Adrenal gland (tissue), 12 donors: ENCODE results near the gene TRIM47. TPM values are rescaled to one million over a fixed set of nuclear protein-coding genes. Genes with fewer than 3 reads are reported as not detected.
"Not testable (repeated sequence)": the region's sequence is repeated elsewhere in the genome, so short reads cannot be mapped to it uniquely, and the experiment has no call there.

Source experiments
- DNase-seq, 7 donors: peaks; one replicate each; pipeline ENCODE4 v3.0.0-alpha.2; 2019 to 2020
- H3K27ac ChIP-seq, 5 donors: fragments of 200-600 bp; sonication (generic) in 4 of 5; 1 replicate in 3 of 5; 2 replicates in 2 of 5; pipeline versions ENCODE4 v1.5.1 to v1.8.0; 2016 to 2020; ENCODE audit warnings: mild to moderate bottlenecking in 1 of 5
- H3K27me3 ChIP-seq: fragments of 200-600 bp; 2 replicates; pipeline ENCODE4 v1.8.0; 2021
- H3K36me3 ChIP-seq, 2 donors: fragments of 200-600 bp; replicated peaks in 1 of 2; 1 replicate in 1 of 2; 2 replicates in 1 of 2; pipeline versions ENCODE4 v1.5.1 to v1.8.0; 2018 to 2022
- H3K4me1 ChIP-seq, 2 donors: fragments of 200-600 bp; replicated peaks in 1 of 2; 1 replicate in 1 of 2; 2 replicates in 1 of 2; pipeline versions ENCODE4 v1.5.1 to v1.8.0; 2018 to 2021
- H3K4me3 ChIP-seq, 4 donors: fragments of 200-600 bp; sonication (generic) in 3 of 4; one replicate each; pipeline ENCODE4 v1.5.1; 2016 to 2018
- H3K9me3 ChIP-seq, 3 donors: fragments of 200-600 bp; sonication (generic) in 1 of 3; replicated peaks in 1 of 3; 1 replicate in 2 of 3; 2 replicates in 1 of 3; pipeline versions ENCODE4 v1.5.1 to v1.8.0; 2016 to 2021
- CTCF ChIP-seq, 6 experiments: fragments of 450-650 bp in 4 of 6; fragments of 200-600 bp in 2 of 6; sonication (generic) in 1 of 6; IDR thresholded peaks; 1 replicate in 5 of 6; 2 replicates in 1 of 6; pipeline versions ENCODE4 v1.5.1 to v1.8.0; 2016 to 2021; ENCODE audit warnings: antibody characterized with exemption in 6 of 6, mild to moderate bottlenecking in 2 of 6, moderate library complexity in 1 of 6
- POLR2A ChIP-seq, 2 donors: fragments of 450-650 bp; IDR thresholded peaks; one replicate each; pipeline ENCODE4 v1.6.1; 2017; ENCODE audit warnings: antibody characterized with exemption in 2 of 2, mild to moderate bottlenecking in 2 of 2, moderate library complexity in 1 of 2
- WGBS, 4 donors: extraction: QIAGEN DNeasy Blood & Tissue Kit in 2 of 4; methylation state at CpG; one replicate each; pipeline versions ENCODE4 v1.1.5 to v1.1.7; 2013 to 2017; 5-methylcytosine and 5-hydroxymethylcytosine counted together
- intact Hi-C, 2 donors: fragments of 100-400 bp; cut with DNase I; formaldehyde crosslinking; loops; one replicate each; pipeline versions ENCODE4 v1.14.1 to v1.15.0; 2022 to 2023
- polyA plus RNA-seq, 3 donors: library from polyadenylated mRNA; stranded (reverse); fragments of 200-250 nt in 2 of 3; fragments of 350-450 nt in 1 of 3; fragmentation: Illumina TruSeq in 1 of 3; extraction: RNeasy Lipid Tissue Mini Kit (QIAGEN cat#74804) in 1 of 3; gene quantifications; one replicate each; pipeline ENCODE4 v1.2.3, GENCODE V29; 2013 to 2014
- total RNA-seq, 9 donors: library from RNA; depleted of rRNA in 4 of 9; stranded (reverse); fragments of >200 nt in 4 of 9; fragments of 120-200 nt in 1 of 9; fragmentation: NEBNext Ultra II Directional in 1 of 9; extraction: Animal tissue kit (Norgen Biotek cat#: 25700) in 1 of 9; gene quantifications; one replicate each; pipeline versions ENCODE4 v1.1.0 to v1.2.4, GENCODE V29; 2013 to 2023
- donor health status: healthy with polysubstance abuse.
- donor health status: Bipolar disorder and iron deficiency.
- donor health status: DM: yes; HTN: yes; CAD: no.
- donor health status: DM: no; HTN: no; CAD: no.
- donor health status: DM: no; HTN: no; CAD: no.
- donor health status: DM: yes; HTN: yes; CAD: no.

TRIM47 gene
- total and polyA plus RNA-seq, 12 donors, result 2.8 to 66.1 (median 24.5) TPM

GRCh38 chr17:75888484-75888883, 10.1 kb upstream of the TRIM47 start:
- no peak for DNase-seq
- 76 to 96% (median 84%) methylated on average over 5 to 6 of the region's 6 CpGs for WGBS, 4 donors
- Histone ChIP-seq H3K4me1 (no peaks in the 10 kb centered on the region), H3K36me3 (peaks cover 0 to 11% of the 10 kb centered on the region in 2 donors), H3K4me3 (no peak overlapping the region), H3K27me3 (no peaks in the 10 kb centered on the region), H3K9me3 (no peaks in the 10 kb centered on the region), H3K27ac (no peak overlapping the region)
- intact Hi-C loops, result no loop called here
- TF ChIP-seq CTCF (IDR thresholded peaks at IDR 0.05) (no peak), POLR2A (IDR thresholded peaks at IDR 0.05) (no peak)

GRCh38 chr17:75885860-75886259, 7.5 kb upstream of the TRIM47 start:
- H3K36me3 ChIP-seq, H3K27ac ChIP-seq, intact Hi-C loops, H3K4me1 ChIP-seq, H3K27me3 ChIP-seq, H3K9me3 ChIP-seq, DNase-seq, H3K4me3 ChIP-seq: not testable (repeated sequence)
- WGBS, 4 donors, result 84 to 91% (median 86%) methylated on average over 8 to 9 of the region's 9 CpGs

GRCh38 chr17:75885431-75885830, 7.0 kb upstream of the TRIM47 start:
- H3K4me3 ChIP-seq, result no peak overlapping the region
- intact Hi-C loops, result no loop called here
- no peaks in the 10 kb centered on the region for H3K4me1 ChIP-seq
- H3K36me3 ChIP-seq, result no peaks in the 10 kb centered on the region
- no peak overlapping the region for H3K27ac ChIP-seq
- no peaks in the 10 kb centered on the region for H3K9me3 ChIP-seq
- 72 to 96% (median 76%) methylated on average over 8 of the region's 8 CpGs for WGBS, 4 donors
- no peak for DNase-seq
- H3K27me3 ChIP-seq, result no peaks in the 10 kb centered on the region
- TF ChIP-seq CTCF (IDR thresholded peaks at IDR 0.05) (no peak), POLR2A (IDR thresholded peaks at IDR 0.05) (no peak)

- H3K27ac ChIP-seq, result no peak overlapping the region
- H3K4me3 ChIP-seq, result no peak overlapping the region
- DNase-seq, result no peak
- H3K4me1 ChIP-seq, result peaks cover 2 to 15% of the 10 kb centered on the region in 2 donors
- no peaks in the 10 kb centered on the region for H3K9me3 ChIP-seq
- 86 to 93% (median 89%) methylated on average over 15 of the region's 15 CpGs for WGBS, 4 donors
- TF ChIP-seq POLR2A (IDR thresholded peaks at IDR 0.05), result no peak
- no peak for TF ChIP-seq CTCF (IDR thresholded peaks at IDR 0.05)
- no peaks in the 10 kb centered on the region for H3K27me3 ChIP-seq
- intact Hi-C loops, result no loop called here
- no peaks in the 10 kb centered on the region for H3K36me3 ChIP-seq
These were observed 3.5 kb upstream of the TRIM47 start for GRCh38 chr17:75881678-75882454.

- peaks cover 16 to 31% of the 10 kb centered on the region in 2 donors for H3K4me1 ChIP-seq
- WGBS, 4 donors, result 73 to 91% (median 79%) methylated on average over 7 of the region's 7 CpGs
- H3K27ac ChIP-seq, result no peak overlapping the region
- no peaks in the 10 kb centered on the region for H3K36me3 ChIP-seq
- no peak overlapping the region for H3K4me3 ChIP-seq
- intact Hi-C loops, result no loop called here
- no peak for DNase-seq
- no peak for TF ChIP-seq CTCF (IDR thresholded peaks at IDR 0.05)
- no peak for TF ChIP-seq POLR2A (IDR thresholded peaks at IDR 0.05)
- no peaks in the 10 kb centered on the region for H3K27me3 ChIP-seq
- H3K9me3 ChIP-seq, result no peaks in the 10 kb centered on the region
These were observed 1.9 kb upstream of the TRIM47 start for GRCh38 chr17:75880266-75880665.
